ENCODE measurements around the gene RDH13. TPM values are rescaled to one million over a fixed set of nuclear protein-coding genes. Genes with fewer than 3 reads are reported as not detected.
"Not testable (repeated sequence)": the region's sequence is repeated elsewhere in the genome, so short reads cannot be mapped to it uniquely, and the experiment has no call there.

RDH13 gene
- total RNA-seq, 2 donors from 2014 or later, result 7.8 to 8.1 TPM

GRCh38 chr19:55080968-55081769 is 18.2 kb upstream of the RDH13 start:
- DNase-seq (ENCODE audit: low spot score), result peak; percentile 94
- intact Hi-C loops (cut with DNase I), result no loop called here

GRCh38 chr19:55080121-55080967 is 17.4 kb upstream of the RDH13 start:
- intact Hi-C loops (cut with DNase I), result no loop called here
- DNase-seq (ENCODE audit: low spot score), result peak; percentile 92

GRCh38 chr19:55079400-55080038 is 16.6 kb upstream of the RDH13 start:
- intact Hi-C loops (cut with DNase I), result no loop called here
- DNase-seq (ENCODE audit: low spot score), result no peak

- DNase-seq (ENCODE audit: low spot score), result no peak
- intact Hi-C loops (cut with DNase I), result no loop called here
Observed at GRCh38 chr19:55078996-55079395, 16.0 kb upstream of the RDH13 start.

DNA sequence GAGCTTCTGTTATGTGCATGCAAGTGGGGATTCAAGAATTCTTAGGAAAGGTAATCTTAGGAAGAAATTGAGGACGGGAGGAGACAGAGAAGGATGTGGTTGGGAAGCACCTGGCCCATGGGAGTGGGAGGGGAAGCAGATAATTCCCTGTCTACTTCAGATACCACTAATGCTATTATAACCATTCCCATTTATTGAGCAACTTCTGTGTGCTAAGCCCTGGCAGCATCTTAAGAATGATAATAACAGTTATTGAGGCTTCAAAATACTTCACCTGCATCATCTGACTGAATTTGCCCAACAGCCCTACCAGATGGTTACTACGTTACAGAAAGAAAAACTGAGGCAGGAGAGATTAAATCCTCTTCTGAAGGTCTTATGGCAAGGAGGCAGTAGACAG is 14.2 kb upstream of the RDH13 start:
- intact Hi-C loops (cut with DNase I), result no loop called here
- no peak for DNase-seq (ENCODE audit: low spot score)

DNA sequence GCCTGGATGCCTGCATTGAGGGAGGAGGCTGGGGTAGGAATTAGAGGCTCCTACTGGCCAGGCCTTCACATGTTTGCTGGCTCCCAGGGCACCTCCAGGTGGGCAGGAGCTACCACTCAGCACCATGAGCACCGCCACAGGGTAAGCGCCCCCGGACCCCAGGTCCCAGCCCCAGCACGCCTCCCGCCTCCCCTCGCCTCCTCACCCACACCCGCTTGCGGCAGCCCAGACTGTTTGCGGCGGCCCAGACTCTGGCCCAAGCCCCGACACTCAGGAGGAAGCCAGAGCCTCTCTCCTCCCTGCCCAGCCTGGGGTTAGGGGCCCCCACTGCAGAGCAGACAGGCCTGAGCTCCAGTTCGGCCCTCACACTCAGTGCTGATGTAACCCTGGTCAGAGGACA is 13.4 kb upstream of the RDH13 start:
- intact Hi-C loops (cut with DNase I), result no loop called here

DNA sequence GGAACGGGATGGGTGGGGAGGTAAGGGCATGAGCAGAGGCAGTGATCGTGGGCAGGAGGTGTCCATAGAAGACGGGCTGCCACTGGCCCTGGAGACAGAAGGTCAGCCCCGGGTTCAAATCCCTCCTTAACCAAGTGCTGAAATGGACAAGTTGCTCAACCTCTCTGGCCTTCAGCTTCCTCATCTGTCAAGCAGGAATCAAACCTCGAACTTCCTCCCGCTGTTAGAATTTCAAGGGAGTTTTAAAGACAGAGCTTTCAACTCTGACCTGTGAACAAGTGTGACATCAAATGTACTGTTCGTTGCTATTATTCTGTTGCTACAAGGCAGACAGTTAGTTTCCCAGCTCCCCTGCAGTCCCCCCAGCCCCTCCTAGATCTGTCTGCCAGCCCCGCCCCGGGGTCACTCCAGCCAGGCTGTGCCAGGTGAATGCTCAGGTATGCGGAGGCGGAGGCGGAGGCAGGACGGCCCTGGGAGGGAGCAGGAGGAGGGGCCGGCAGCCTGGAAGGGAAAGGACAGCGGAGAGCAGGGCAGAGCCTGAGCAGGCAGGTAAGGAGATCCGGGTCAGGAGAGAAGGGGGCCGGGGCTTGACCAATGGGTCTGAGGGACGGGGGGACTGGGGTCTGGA is 12.5 kb upstream of the RDH13 start, which contains the start of gene EPS8L1:
TSS of gene EPS8L1 (plus strand) at position 499 of the 628 bp plus-strand sequence. CDS start 576 bp downstream, outside the sequence.
- no peak for DNase-seq (ENCODE audit: low spot score)
- intact Hi-C loops (cut with DNase I), result no loop called here

More for the DNA sequence above, 13.4 kb upstream of the RDH13 start:
- no peak for DNase-seq (ENCODE audit: low spot score)

GRCh38 chr19:55071913-55072312 is 9.0 kb upstream of the RDH13 start:
- intact Hi-C loops (cut with DNase I), result no loop called here
- no peak for DNase-seq (ENCODE audit: low spot score)

- DNase-seq (ENCODE audit: low spot score), result no peak
- intact Hi-C loops (cut with DNase I), result no loop called here
Observed at GRCh38 chr19:55071129-55071502, 8.2 kb upstream of the RDH13 start.

DNA sequence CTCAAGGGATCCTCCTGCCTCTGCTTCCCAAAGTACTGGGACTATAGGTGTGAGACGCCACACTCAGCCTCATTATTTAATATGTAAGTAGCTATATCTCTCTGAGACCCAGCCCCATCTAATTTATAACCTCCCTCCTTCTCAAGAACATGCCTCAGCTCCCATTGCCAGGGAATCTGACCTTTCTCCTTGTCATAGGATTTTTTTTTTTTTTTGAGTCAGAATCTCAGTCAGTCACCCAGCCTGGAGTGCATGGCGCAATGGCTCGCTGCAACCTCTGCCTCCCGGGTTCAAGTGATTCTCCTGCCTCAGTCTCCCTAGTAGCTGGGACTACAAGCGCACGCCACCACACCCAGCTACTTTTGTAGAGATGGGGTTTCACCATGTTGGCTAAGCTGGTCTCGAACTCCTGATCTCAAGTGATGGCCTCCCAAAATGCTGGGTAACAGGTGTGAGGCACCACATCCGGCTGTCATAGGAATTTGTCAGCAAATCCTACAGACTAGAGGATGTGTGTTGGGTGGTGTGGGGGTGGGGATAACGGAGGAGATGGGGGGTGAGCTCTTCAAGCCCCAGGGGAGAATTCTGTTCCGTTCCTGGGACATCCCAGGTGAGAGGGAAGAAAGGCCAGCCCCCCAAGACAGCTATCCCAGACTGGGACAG is 7.6 kb upstream of the RDH13 start:
- intact Hi-C loops (cut with DNase I), result no loop called here
- no peak for DNase-seq (ENCODE audit: low spot score)

DNA sequence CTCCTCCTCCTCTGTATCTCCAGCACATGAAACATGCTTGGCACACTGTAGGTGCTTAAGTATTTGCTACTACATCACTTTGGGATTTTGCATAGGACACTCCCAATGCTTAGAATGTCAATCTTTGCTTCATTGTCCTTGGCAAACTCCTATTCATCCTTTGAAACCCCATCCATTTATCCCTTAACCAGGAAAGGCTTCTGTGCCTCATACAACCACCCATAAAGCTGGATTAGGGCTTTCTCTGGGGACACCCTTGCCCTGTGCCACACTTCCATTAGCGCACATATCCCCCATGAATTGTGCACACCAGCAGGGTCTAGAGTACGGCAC is 6.9 kb upstream of the RDH13 start:
- intact Hi-C loops (cut with DNase I), result no loop called here
- no peak for DNase-seq (ENCODE audit: low spot score)

DNA sequence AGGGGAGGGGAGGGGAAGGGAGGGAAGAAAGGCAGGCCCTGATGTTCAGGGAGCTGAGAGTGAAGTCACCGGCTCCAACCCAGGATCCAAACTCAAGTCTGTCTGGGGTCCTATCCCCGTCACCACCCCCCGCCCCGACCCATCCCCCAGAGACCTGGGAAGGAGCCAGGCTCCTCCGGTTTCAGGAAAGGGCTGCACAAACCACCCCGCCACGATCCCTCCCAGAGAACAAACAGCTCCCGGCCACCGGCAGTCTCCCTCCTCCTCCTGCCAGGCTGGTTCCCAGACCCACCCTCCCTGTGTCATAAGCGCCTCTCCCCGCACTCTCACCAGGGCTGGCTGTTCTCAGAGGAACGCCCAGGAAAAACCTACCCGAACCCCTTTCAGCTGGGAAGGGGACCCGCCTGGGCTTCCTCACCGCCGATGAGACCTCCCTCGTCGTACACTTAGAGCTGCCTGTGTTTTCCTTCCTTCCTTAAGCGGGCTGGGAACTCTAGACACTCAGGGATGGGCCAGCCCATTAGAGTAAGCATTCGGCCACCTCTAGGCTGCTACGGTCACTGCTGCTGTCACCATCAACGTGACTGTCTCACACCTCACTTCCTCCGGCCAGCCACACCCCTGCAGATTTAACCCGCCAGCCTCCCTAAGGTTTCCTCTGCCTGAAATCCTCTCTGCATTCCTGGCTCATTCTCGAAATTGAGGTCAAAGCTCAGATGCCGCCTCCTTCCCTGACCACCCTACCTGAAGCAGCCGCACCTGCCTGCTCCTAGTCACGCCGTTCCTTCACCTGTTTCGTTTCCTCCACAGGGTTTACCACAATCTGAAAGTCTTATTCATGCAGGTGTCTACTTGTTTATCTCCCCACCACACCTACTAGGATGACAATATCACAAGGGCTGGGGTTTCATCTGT is 6.3 kb upstream of the RDH13 start:
- no peak for DNase-seq (ENCODE audit: low spot score)
- intact Hi-C loops (cut with DNase I), result no loop called here

DNA sequence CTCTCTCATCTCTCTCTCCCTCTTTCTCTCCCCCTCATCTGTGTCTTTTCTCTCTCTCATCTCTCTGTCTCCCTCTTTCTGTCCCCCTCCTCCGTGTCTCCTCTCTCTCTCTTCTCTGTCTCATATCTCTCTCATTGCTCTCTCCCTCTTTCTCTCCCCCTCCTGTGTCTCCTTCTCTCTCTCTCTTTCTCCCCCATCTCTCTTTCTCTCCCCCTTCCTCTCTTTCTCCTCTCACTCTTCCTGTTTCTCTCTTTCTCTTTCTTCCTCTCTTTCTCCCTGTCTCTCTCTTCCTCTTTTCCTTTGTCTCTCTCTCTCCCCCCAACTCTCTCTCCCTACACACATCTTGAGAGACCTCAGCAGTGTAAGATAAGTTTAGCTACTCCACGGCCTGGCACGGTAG is 4.9 kb upstream of the RDH13 start:
- intact Hi-C loops (cut with DNase I), result no loop called here
- no peak for DNase-seq (ENCODE audit: low spot score)

DNA sequence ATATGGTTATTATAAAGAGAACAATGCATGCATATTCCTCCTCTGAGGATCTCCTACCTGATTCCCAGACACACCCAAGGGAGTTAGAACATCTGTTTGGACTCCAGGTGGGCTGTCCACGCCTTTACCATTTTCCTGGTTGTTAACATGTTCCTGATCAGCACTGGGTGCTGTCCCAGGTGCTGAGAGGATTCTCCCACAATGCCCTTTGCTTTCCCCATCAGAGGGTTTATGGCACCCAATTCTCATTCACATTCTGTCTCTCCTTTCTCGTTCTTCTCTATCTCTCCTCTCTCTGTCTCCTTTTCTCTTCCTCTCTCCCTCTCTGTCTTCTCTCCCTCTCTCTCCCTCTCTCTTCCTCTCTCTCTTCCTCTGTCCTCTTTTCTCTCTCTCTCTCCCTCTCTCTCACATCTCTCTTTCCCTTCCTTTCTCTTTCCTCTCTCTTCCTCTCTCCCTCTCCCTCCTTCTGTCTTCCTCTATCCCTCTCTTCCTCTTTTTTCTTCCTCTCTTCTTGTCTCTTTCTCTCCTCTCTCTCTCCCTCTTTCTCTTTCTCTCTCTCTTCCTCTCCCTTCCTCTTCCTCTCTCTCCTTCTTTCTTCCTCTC is 3.3 kb upstream of the RDH13 start:
- DNase-seq (ENCODE audit: low spot score), result no peak
- intact Hi-C loops (cut with DNase I), result no loop called here

- intact Hi-C loops (cut with DNase I); DNase-seq (ENCODE audit: low spot score): not testable (repeated sequence)
Observed at GRCh38 chr19:55065516-55065915, 2.6 kb upstream of the RDH13 start.

DNA sequence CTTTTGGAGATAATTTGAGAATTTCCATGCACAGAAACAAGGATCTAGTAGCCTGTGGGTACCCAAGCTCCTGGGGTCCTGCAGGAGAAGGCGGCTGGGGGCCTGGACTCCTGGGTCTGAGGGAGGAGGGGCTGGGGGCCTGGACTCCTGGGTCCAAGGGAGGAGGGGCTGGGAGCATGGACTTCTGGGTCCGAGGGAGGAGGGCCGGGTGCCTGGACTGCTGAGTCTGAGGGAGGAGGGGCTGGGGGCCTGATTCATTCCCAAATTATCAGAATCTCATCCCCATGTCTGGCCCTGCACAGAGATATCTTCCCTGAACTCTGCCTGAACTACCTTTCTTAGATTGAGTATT is 520 bp upstream of the RDH13 start:
- DNase-seq (ENCODE audit: low spot score), result no peak
- intact Hi-C loops (cut with DNase I), result no loop called here

- DNase-seq (ENCODE audit: low spot score); intact Hi-C loops (cut with DNase I): not testable (repeated sequence)
Observed at GRCh38 chr19:55060287-55060686, 2.7 kb downstream of the RDH13 start.

All from posterior vena cava (tissue), 2 donors.